KMS-11 (cell line): ENCODE measurements around the gene PPP1R9B.
A peak's percentile ranks its signal among the peaks of the same experiment; 100 is the strongest.

Experiments used
- H2AFZ ChIP-seq: fragments of 200-600 bp; sonication (generic); 2 replicates; pipeline ENCODE4 v1.6.1; 2016; ENCODE audit warnings: antibody characterized with exemption, mixed run types, low read depth
- H3K27ac ChIP-seq: fragments of 200-600 bp; sonication (generic); 2 replicates; pipeline ENCODE4 v1.6.1; 2016; ENCODE audit warnings: mild to moderate bottlenecking, mixed run types
- H3K27me3 ChIP-seq: fragments of 200-600 bp; sonication (generic); 2 replicates; pipeline ENCODE4 v1.6.1; 2017; ENCODE audit warnings: mild to moderate bottlenecking, low read depth, mixed run types, moderate library complexity; ENCODE audit not compliant: insufficient read depth
- H3K36me3 ChIP-seq: fragments of 200-600 bp; sonication (generic); 2 replicates; pipeline ENCODE4 v1.6.1; 2017; ENCODE audit warnings: mild to moderate bottlenecking, mixed run types; ENCODE audit not compliant: insufficient read depth
- H3K4me1 ChIP-seq: fragments of 200-600 bp; sonication (generic); 2 replicates; pipeline ENCODE4 v1.6.1; 2016; ENCODE audit warnings: mild to moderate bottlenecking, low read depth, mixed run types; ENCODE audit not compliant: poor library complexity, severe bottlenecking
- H3K4me2 ChIP-seq: fragments of 200-600 bp; sonication (generic); 2 replicates; pipeline ENCODE4 v1.7.0; 2016; ENCODE audit warnings: mild to moderate bottlenecking, mixed run types
- H3K4me3 ChIP-seq: fragments of 200-600 bp; sonication (generic); IDR thresholded peaks from 2 replicates; pipeline ENCODE4 v1.6.1; 2017; ENCODE audit warnings: low read depth, low read length, mixed read lengths; ENCODE audit not compliant: insufficient read depth
- H3K79me2 ChIP-seq: fragments of 200-600 bp; sonication (generic); 2 replicates; pipeline ENCODE4 v1.6.1; 2016; ENCODE audit warnings: low read depth, mixed run types; ENCODE audit not compliant: insufficient read depth
- H3K9ac ChIP-seq: fragments of 200-600 bp; sonication (generic); 2 replicates; pipeline ENCODE4 v1.6.1; 2016; ENCODE audit warnings: mild to moderate bottlenecking, mixed run types
- H4K20me1 ChIP-seq: fragments of 200-600 bp; sonication (generic); 2 replicates; pipeline ENCODE4 v1.6.1; 2016; ENCODE audit warnings: mild to moderate bottlenecking, mixed run types; ENCODE audit not compliant: insufficient read depth
- TF ChIP-seq, protein P1 (sequence below): fragments of 200-600 bp; sonication (generic); conservative IDR thresholded peaks from 2 replicates; pipeline ENCODE4 v1.6.1; 2017; ENCODE audit warnings: low read depth, mild to moderate bottlenecking, antibody characterized with exemption, low read length, moderate library complexity, mixed read lengths

PPP1R9B gene

DNA sequence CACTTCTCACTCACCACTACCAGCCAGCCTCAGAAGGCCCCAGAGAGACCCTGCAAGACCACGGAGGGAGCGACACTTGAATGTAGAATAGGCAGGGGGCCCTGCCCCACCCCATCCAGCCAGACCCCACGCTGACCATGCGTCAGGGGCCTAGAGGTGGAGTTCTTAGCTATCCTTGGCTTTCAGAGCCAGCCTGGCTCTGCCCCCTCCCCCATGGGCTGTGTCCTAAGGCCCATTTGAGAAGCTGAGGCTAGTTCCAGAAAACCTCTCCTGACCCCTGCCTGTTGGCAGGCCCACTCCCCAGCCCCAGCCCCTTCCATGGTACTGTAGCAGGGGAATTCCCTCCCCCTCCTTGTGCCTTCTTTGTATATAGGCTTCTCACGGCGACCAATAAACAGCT is 60.4 kb downstream of the PPP1R9B start:
- no peak overlapping the region for H2AFZ ChIP-seq
- H3K79me2 ChIP-seq, result no peaks in the 10 kb centered on the region
- peaks cover 28% of the 10 kb centered on the region for H3K27me3 ChIP-seq
- H3K4me1 ChIP-seq, result peaks cover 9% of the 10 kb centered on the region
- no peak overlapping the region for H3K4me2 ChIP-seq
- H3K4me3 ChIP-seq, result no peak overlapping the region
- H4K20me1 ChIP-seq, result no peaks in the 10 kb centered on the region
- no peak overlapping the region for H3K9ac ChIP-seq
- TF ChIP-seq, protein P1, sequence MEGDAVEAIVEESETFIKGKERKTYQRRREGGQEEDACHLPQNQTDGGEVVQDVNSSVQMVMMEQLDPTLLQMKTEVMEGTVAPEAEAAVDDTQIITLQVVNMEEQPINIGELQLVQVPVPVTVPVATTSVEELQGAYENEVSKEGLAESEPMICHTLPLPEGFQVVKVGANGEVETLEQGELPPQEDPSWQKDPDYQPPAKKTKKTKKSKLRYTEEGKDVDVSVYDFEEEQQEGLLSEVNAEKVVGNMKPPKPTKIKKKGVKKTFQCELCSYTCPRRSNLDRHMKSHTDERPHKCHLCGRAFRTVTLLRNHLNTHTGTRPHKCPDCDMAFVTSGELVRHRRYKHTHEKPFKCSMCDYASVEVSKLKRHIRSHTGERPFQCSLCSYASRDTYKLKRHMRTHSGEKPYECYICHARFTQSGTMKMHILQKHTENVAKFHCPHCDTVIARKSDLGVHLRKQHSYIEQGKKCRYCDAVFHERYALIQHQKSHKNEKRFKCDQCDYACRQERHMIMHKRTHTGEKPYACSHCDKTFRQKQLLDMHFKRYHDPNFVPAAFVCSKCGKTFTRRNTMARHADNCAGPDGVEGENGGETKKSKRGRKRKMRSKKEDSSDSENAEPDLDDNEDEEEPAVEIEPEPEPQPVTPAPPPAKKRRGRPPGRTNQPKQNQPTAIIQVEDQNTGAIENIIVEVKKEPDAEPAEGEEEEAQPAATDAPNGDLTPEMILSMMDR, result no peak
- H3K36me3 ChIP-seq, result no peaks in the 10 kb centered on the region
- no peak overlapping the region for H3K27ac ChIP-seq

DNA sequence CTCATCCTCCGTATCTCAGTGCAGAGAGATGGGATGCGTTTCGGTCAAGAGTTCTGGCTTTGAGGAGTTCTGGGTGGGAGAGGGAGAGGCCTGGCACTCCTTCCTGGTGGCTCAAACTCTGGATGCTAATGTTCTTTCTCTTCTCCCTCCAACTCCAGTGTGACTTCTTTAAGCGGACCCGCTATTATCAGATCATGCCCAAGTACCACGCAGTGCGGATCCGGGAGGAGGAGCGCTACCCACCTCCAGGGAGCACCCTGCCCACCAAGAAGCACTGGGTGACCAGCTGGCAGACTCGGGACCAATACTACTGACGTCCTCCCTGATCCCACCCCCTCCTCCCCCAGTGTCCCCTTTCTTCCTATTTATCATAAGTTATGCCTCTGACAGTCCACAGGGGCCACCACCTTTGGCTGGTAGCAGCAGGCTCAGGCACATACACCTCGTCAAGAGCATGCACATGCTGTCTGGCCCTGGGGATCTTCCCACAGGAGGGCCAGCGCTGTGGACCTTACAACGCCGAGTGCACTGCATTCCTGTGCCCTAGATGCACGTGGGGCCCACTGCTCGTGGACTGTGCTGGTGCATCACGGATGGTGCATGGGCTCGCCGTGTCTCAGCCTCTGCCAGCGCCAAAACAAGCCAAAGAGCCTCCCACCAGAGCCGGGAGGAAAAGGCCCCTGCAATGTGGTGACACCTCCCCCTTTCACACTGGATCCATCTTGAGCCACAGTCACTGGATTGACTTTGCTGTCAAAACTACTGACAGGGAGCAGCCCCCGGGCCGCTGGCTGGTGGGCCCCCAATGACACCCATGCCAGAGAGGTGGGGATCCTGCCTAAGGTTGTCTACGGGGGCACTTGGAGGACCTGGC is 61.3 kb downstream of the PPP1R9B start:
- no peak overlapping the region for H3K4me2 ChIP-seq
- H3K27ac ChIP-seq, result no peak overlapping the region
- TF ChIP-seq, protein P1, result no peak
- no peak overlapping the region for H3K9ac ChIP-seq
- H4K20me1 ChIP-seq, result no peaks in the 10 kb centered on the region
- H3K4me1 ChIP-seq, result peaks cover 5% of the 10 kb centered on the region
- no peaks in the 10 kb centered on the region for H3K79me2 ChIP-seq
- peaks cover 28% of the 10 kb centered on the region for H3K27me3 ChIP-seq
- H3K4me3 ChIP-seq, result no peak overlapping the region
- H3K36me3 ChIP-seq, result no peaks in the 10 kb centered on the region
- H2AFZ ChIP-seq, result no peak overlapping the region

DNA sequence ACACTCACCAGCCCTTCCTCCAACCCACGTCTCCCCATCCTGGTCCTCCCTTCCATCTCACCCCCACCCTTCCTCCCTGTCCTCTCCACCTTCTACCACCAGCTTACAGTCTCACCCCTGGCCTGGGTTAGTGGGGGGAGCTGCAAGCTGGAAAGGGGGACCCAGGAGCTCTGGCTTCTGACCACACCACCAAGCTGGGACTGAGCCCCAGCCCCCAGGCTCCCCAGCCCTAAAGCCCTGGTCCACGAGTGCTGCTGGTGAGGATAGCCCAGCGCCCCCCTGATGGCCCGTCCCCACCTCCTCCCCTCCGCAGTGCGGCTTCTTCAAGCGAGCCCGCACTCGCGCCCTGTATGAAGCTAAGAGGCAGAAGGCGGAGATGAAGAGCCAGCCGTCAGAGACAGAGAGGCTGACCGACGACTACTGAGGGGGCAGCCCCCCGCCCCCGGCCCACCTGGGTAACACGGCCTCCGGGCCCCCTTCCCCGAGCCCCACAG is 62.5 kb downstream of the PPP1R9B start:
- Histone ChIP-seq H3K4me2 (no peak overlapping the region), H4K20me1 (no peaks in the 10 kb centered on the region), H3K4me3 (no peak overlapping the region), H3K9ac (no peak overlapping the region), H3K36me3 (no peaks in the 10 kb centered on the region), H3K27ac (no peak overlapping the region), H3K27me3 (peaks cover 28% of the 10 kb centered on the region), H2AFZ (no peak overlapping the region), H3K79me2 (no peaks in the 10 kb centered on the region), H3K4me1 (no peaks in the 10 kb centered on the region)
- TF ChIP-seq, protein P1, result no peak

DNA sequence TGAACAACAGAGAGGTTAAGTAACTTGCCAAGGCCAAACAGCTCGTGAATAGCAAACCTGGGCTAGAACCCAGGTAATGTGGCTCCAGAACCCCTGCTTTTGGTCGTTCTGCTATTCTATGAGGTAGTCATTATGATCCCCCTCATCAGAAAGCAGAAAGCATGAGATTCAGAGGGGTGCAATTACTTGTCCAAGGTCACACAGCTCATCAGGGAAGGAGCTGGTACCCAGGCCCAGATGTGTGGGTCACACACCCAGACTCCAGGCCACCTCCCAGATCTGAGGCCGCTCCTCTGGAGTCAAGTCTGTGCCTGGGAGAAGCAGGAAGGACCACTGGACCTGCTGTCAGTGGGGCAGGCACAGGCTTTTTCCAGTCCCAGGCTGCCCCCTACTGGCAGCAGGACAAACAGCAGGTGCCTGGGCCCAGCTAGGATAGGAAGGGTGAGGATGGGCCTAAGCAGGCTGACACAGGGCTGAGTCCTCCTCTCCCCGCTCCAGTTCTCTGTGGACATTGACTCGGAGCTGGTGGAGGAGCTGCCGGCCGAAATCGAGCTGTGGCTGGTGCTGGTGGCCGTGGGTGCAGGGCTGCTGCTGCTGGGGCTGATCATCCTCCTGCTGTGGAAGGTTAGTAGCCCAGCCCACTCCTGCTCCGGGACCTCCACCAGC is 63.1 kb downstream of the PPP1R9B start:
- H3K36me3 ChIP-seq, result no peaks in the 10 kb centered on the region
- H3K27ac ChIP-seq, result no peak overlapping the region
- no peak overlapping the region for H2AFZ ChIP-seq
- TF ChIP-seq, protein P1, result peak; percentile 98
- no peak overlapping the region for H3K4me2 ChIP-seq
- peaks cover 28% of the 10 kb centered on the region for H3K27me3 ChIP-seq
- no peak overlapping the region for H3K9ac ChIP-seq
- no peaks in the 10 kb centered on the region for H3K4me1 ChIP-seq
- no peaks in the 10 kb centered on the region for H4K20me1 ChIP-seq
- no peaks in the 10 kb centered on the region for H3K79me2 ChIP-seq
- no peak overlapping the region for H3K4me3 ChIP-seq
